Mesodermal cell (in vitro differentiated cells): ENCODE results near the gene GOLGB1.

Source experiments
- H3K27ac ChIP-seq: 2 replicates; pipeline ENCODE4 v1.7.0; 2013; ENCODE audit warnings: mild to moderate bottlenecking, low read depth, low read length, moderate library complexity; ENCODE audit not compliant: severe bottlenecking
- H3K36me3 ChIP-seq: 2 replicates; pipeline ENCODE4 v1.7.1; 2013; ENCODE audit warnings: mild to moderate bottlenecking, low read length, moderate library complexity; ENCODE audit not compliant: control insufficient read depth, insufficient read depth
- H3K4me1 ChIP-seq: one replicate; pipeline ENCODE4 v1.7.1; 2013; ENCODE audit warnings: mild to moderate bottlenecking, low read length; ENCODE audit not compliant: insufficient read depth, control insufficient read depth, poor library complexity, severe bottlenecking
- H3K4me3 ChIP-seq: 2 replicates; pipeline ENCODE4 v1.7.0; 2013; ENCODE audit warnings: low read length, control low read depth, mild to moderate bottlenecking; ENCODE audit not compliant: insufficient read depth, poor library complexity, severe bottlenecking; ENCODE audit errors: extremely low read depth
- H3K9me3 ChIP-seq: 2 replicates; pipeline ENCODE4 v1.7.1; 2013; ENCODE audit warnings: mild to moderate bottlenecking, low read length, moderate library complexity; ENCODE audit not compliant: control insufficient read depth
- WGBS, 2 experiments: methylation state at CpG; one replicate each; pipeline ENCODE4 v1.1.5; 2013; ENCODE audit warnings: missing lambda C conversion rate in 2 of 2; ENCODE audit not compliant: insufficient coverage in 2 of 2; 5-methylcytosine and 5-hydroxymethylcytosine counted together

GOLGB1 gene

GRCh38 chr3:121641127-121641526 is 108.4 kb downstream of the GOLGB1 start:
- no peak overlapping the region for H3K4me3 ChIP-seq
- no peaks in the 10 kb centered on the region for H3K9me3 ChIP-seq
- H3K36me3 ChIP-seq: no peaks in the 10 kb centered on the region
- H3K4me1 ChIP-seq: no peaks in the 10 kb centered on the region
- no peak overlapping the region for H3K27ac ChIP-seq
- WGBS, 2 experiments: 100% methylated on average over 1 of the region's 2 CpGs

- Histone ChIP-seq H3K4me3 (no peak overlapping the region), H3K27ac (no peak overlapping the region), H3K36me3 (no peaks in the 10 kb centered on the region), H3K4me1 (peaks cover under 1% of the 10 kb centered on the region), H3K9me3 (no peaks in the 10 kb centered on the region)
- WGBS, 2 experiments: 100% methylated on average over 1 of the region's 1 CpG; no CpG with 5 or more reads in 1 of the 2 experiments
Measured at GRCh38 chr3:121637922-121638321, 111.6 kb downstream of the GOLGB1 start.

GRCh38 chr3:121630355-121630754 is 119.2 kb downstream of the GOLGB1 start:
- 86 to 90% methylated on average over 1 of the region's 1 CpG for WGBS, 2 experiments
- no peak overlapping the region for H3K4me3 ChIP-seq
- peaks cover 3% of the 10 kb centered on the region for H3K4me1 ChIP-seq
- no peaks in the 10 kb centered on the region for H3K36me3 ChIP-seq
- H3K9me3 ChIP-seq: no peaks in the 10 kb centered on the region
- H3K27ac ChIP-seq: no peak overlapping the region

GRCh38 chr3:121629601-121630000 is 119.9 kb downstream of the GOLGB1 start:
- H3K36me3 ChIP-seq: no peaks in the 10 kb centered on the region
- WGBS, 2 experiments: 78 to 93% methylated on average over 3 to 5 of the region's 6 CpGs
- no peak overlapping the region for H3K4me3 ChIP-seq
- no peak overlapping the region for H3K27ac ChIP-seq
- H3K4me1 ChIP-seq: peaks cover 3% of the 10 kb centered on the region
- no peaks in the 10 kb centered on the region for H3K9me3 ChIP-seq

GRCh38 chr3:121627622-121628021 is 121.9 kb downstream of the GOLGB1 start:
- no peaks in the 10 kb centered on the region for H3K4me1 ChIP-seq
- WGBS, 2 experiments: 44 to 100% methylated on average over 1 to 2 of the region's 3 CpGs
- H3K9me3 ChIP-seq: no peaks in the 10 kb centered on the region
- no peaks in the 10 kb centered on the region for H3K36me3 ChIP-seq
- no peak overlapping the region for H3K27ac ChIP-seq
- no peak overlapping the region for H3K4me3 ChIP-seq

- Histone ChIP-seq H3K4me1 (no peaks in the 10 kb centered on the region), H3K36me3 (no peaks in the 10 kb centered on the region), H3K4me3 (no peak overlapping the region), H3K9me3 (no peaks in the 10 kb centered on the region), H3K27ac (no peak overlapping the region)
- 92% methylated on average over 3 to 4 of the region's 4 CpGs for WGBS, 2 experiments
Measured at GRCh38 chr3:121627211-121627610, 122.3 kb downstream of the GOLGB1 start.

- 89 to 98% methylated on average over 4 of the region's 4 CpGs for WGBS, 2 experiments
- no peaks in the 10 kb centered on the region for H3K4me1 ChIP-seq
- no peak overlapping the region for H3K27ac ChIP-seq
- H3K9me3 ChIP-seq: no peaks in the 10 kb centered on the region
- no peak overlapping the region for H3K4me3 ChIP-seq
- H3K36me3 ChIP-seq: no peaks in the 10 kb centered on the region
Measured at GRCh38 chr3:121626495-121626894, 123.0 kb downstream of the GOLGB1 start.

- no peaks in the 10 kb centered on the region for H3K36me3 ChIP-seq
- H3K9me3 ChIP-seq: no peaks in the 10 kb centered on the region
- H3K4me1 ChIP-seq: no peaks in the 10 kb centered on the region
- H3K4me3 ChIP-seq: no peak overlapping the region
- WGBS, 2 experiments: 78 to 89% methylated on average over 9 of the region's 14 CpGs
- H3K27ac ChIP-seq: no peak overlapping the region
Measured at GRCh38 chr3:121624147-121624899, 125.2 kb downstream of the GOLGB1 start.

- Histone ChIP-seq H3K9me3 (no peaks in the 10 kb centered on the region), H3K36me3 (no peaks in the 10 kb centered on the region), H3K27ac (no peak overlapping the region), H3K4me3 (no peak overlapping the region), H3K4me1 (no peaks in the 10 kb centered on the region)
- 92 to 98% methylated on average over 4 to 6 of the region's 6 CpGs for WGBS, 2 experiments
Measured at GRCh38 chr3:121621491-121621890, 128.1 kb downstream of the GOLGB1 start.

GRCh38 chr3:121619691-121620090 is 129.8 kb downstream of the GOLGB1 start:
- Histone ChIP-seq H3K4me3 (no peak overlapping the region), H3K36me3 (no peaks in the 10 kb centered on the region), H3K9me3 (no peaks in the 10 kb centered on the region), H3K27ac (no peak overlapping the region), H3K4me1 (no peaks in the 10 kb centered on the region)
- 100% methylated on average over 1 of the region's 2 CpGs for WGBS, 2 experiments
